HepG2 (cell line): ENCODE results near the gene USP30. TPM values are rescaled to one million over a fixed set of nuclear protein-coding genes. Genes with fewer than 3 reads are reported as not detected.

Source experiments
- ATF7-NPFF ChIP-seq: sonication (generic); formaldehyde crosslinking; IDR thresholded peaks from 2 replicates; pipeline ENCODE4 v1.8.1; 2023; ENCODE audit warnings: mild to moderate bottlenecking, low read depth, missing genetic modification reagents, moderate library complexity
- CSRNP1 ChIP-seq: sonication (generic); formaldehyde crosslinking; IDR thresholded peaks from 2 replicates; pipeline ENCODE4 v1.8.1; 2023; ENCODE audit warnings: mild to moderate bottlenecking, missing genetic modification reagents
- ELF1 ChIP-seq: sonication (generic); formaldehyde crosslinking; IDR thresholded peaks from 2 replicates; pipeline ENCODE4 v1.4.0; 2020; ENCODE audit warnings: missing genetic modification reagents
- IRF1 ChIP-seq: sonication (generic); formaldehyde crosslinking; IDR thresholded peaks from 2 replicates; pipeline ENCODE4 v1.4.0; 2020; ENCODE audit warnings: low read depth, mild to moderate bottlenecking, missing genetic modification reagents
- KLF12 ChIP-seq: sonication (generic); formaldehyde crosslinking; IDR thresholded peaks from 2 replicates; pipeline ENCODE4 v1.4.0; 2020; ENCODE audit warnings: missing genetic modification reagents, borderline replicate concordance
- MAFG ChIP-seq: sonication (generic); formaldehyde crosslinking; IDR thresholded peaks from 2 replicates; pipeline ENCODE4 v1.5.1; 2020; ENCODE audit warnings: mild to moderate bottlenecking, missing genetic modification reagents
- MIXL1 ChIP-seq: IDR thresholded peaks from 2 replicates; pipeline ENCODE4 v1.6.1; 2016
- MTA1 ChIP-seq: sonication (generic); formaldehyde crosslinking; IDR thresholded peaks from 2 replicates; pipeline ENCODE4 v1.4.0; 2020; ENCODE audit warnings: missing genetic modification reagents, mild to moderate bottlenecking, borderline replicate concordance
- PLRG1 ChIP-seq: fragments of 450-650 bp; conservative IDR thresholded peaks from 2 replicates; pipeline ENCODE4 v1.6.1; 2016
- SAP130 ChIP-seq: IDR thresholded peaks from 2 replicates; pipeline ENCODE4 v1.6.1; 2016; ENCODE audit warnings: low read depth
- SIX1 ChIP-seq: sonication (generic); formaldehyde crosslinking; IDR thresholded peaks from 2 replicates; pipeline ENCODE4 v1.4.0; 2020; ENCODE audit warnings: missing genetic modification reagents, borderline replicate concordance
- SNAPC5 ChIP-seq: sonication (generic); formaldehyde crosslinking; IDR thresholded peaks from 2 replicates; pipeline ENCODE4 v1.8.1; 2023; ENCODE audit warnings: mild to moderate bottlenecking, missing genetic modification reagents, borderline replicate concordance
- STAG1 ChIP-seq: sonication (generic); formaldehyde crosslinking; IDR thresholded peaks from 2 replicates; pipeline ENCODE4 v1.4.0; 2020; ENCODE audit warnings: missing genetic modification reagents
- TEAD3 ChIP-seq: optimal IDR thresholded peaks from 2 replicates; pipeline ENCODE3; 2016; ENCODE audit warnings: borderline replicate concordance
- ZBTB1 ChIP-seq: sonication (generic); formaldehyde crosslinking; IDR thresholded peaks from 2 replicates; pipeline ENCODE4 v1.4.0; 2020; ENCODE audit warnings: missing genetic modification reagents, borderline replicate concordance
- ZNF225 ChIP-seq: sonication (generic); formaldehyde crosslinking; IDR thresholded peaks from 2 replicates; pipeline ENCODE4 v1.4.0; 2020; ENCODE audit warnings: mild to moderate bottlenecking, missing genetic modification reagents
- ZNF430 ChIP-seq: sonication (generic); formaldehyde crosslinking; IDR thresholded peaks from 2 replicates; pipeline ENCODE4 v1.9.0; 2021; ENCODE audit warnings: mild to moderate bottlenecking, missing genetic modification reagents
- ZNF501 ChIP-seq: sonication (generic); formaldehyde crosslinking; IDR thresholded peaks from 2 replicates; pipeline ENCODE4 v1.5.1; 2020; ENCODE audit warnings: mild to moderate bottlenecking, moderate library complexity, missing genetic modification reagents
- ZNF609 ChIP-seq: sonication (generic); formaldehyde crosslinking; IDR thresholded peaks from 2 replicates; pipeline ENCODE4 v1.4.0; 2020; ENCODE audit warnings: mild to moderate bottlenecking, missing genetic modification reagents, borderline replicate concordance
- ZNF616 ChIP-seq: sonication (generic); formaldehyde crosslinking; IDR thresholded peaks from 2 replicates; pipeline ENCODE4 v1.5.0; 2020; ENCODE audit warnings: low read depth, mild to moderate bottlenecking, missing genetic modification reagents
- ZNF883 ChIP-seq: sonication (generic); formaldehyde crosslinking; IDR thresholded peaks from 2 replicates; pipeline ENCODE4 v1.5.1; 2020; ENCODE audit warnings: mild to moderate bottlenecking, missing genetic modification reagents; ENCODE audit errors: not compliant biosample characterization
- polyA plus RNA-seq, 8 experiments: library from polyadenylated mRNA; depleted of rRNA in 3 of 8; stranded (reverse) in 7 of 8; unstranded in 1 of 8; fragments of >200 nt; fragmentation: Illumina TruSeq in 4 of 8; extraction: Trizol in 4 of 8; gene quantifications; 2 replicates each; pipeline versions ENCODE4 v1.2.1 to v1.2.3, GENCODE V29; 2011 to 2016; ENCODE audit warnings: low read depth in 4 of 8, missing spikeins in 1 of 8, mixed read lengths in 1 of 8; ENCODE audit not compliant: insufficient read depth in 1 of 8
- total RNA-seq, 5 experiments: library from RNA; depleted of rRNA; stranded (reverse); fragments of >200 nt; fragmentation: Illumina TruSeq; extraction: Trizol; gene quantifications; 2 replicates each; pipeline ENCODE4 v1.2.3, GENCODE V29; 2016; ENCODE audit warnings: low read depth in 1 of 5

Gene USP30
- total and polyA plus RNA-seq, 2 of the 13 experiments (the other 11 are each of a cell fraction or from before 2014, with no cell fraction given) = 11.2 to 20.8 TPM

- TF ChIP-seq ZNF430 (peak; percentile 82), TEAD3 (no peak), ZNF609 (CRISPR knock-in tag) (no peak), ZNF501 (peak; percentile 79), MTA1 (CRISPR knock-in tag) (0 out of 2 replicates have a peak, but pooled peaks have one; percentile 13), ELF1 (CRISPR knock-in tag) (no peak), ZNF616 (CRISPR knock-in tag) (no peak), KLF12 (CRISPR knock-in tag) (no peak), STAG1 (no peak), IRF1 (peak; percentile 51; the same call in 1 of the 2 replicates), SNAPC5 (CRISPR knock-in tag) (peak; percentile 30; the same call in 1 of the 2 replicates), ZBTB1 (CRISPR knock-in tag) (no peak), ZNF883 (CRISPR knock-in tag) (no peak), PLRG1 (no peak), ATF7-NPFF (peak; percentile 78), CSRNP1 (CRISPR knock-in tag) (peak; percentile 97), SIX1 (CRISPR knock-in tag) (no peak), MIXL1 (no peak), ZNF225 (CRISPR knock-in tag) (no peak), MAFG (CRISPR knock-in tag) (no peak), SAP130 (CRISPR knock-in tag) (peak; percentile 98)
These were observed 45.2 kb downstream of the USP30 start, which contains the start of gene UNG (continued) for GRCh38 chr12:109097435-109098182.
